HG03139 (cell line): ENCODE measurements around the gene RBM25.

Experiments used
- ATAC-seq: cut with Tn5 transposase; IDR thresholded peaks from one replicate; pipeline ENCODE4 v1.9.1; 2021; ENCODE audit not compliant: unreplicated experiment

The RBM25 gene

DNA sequence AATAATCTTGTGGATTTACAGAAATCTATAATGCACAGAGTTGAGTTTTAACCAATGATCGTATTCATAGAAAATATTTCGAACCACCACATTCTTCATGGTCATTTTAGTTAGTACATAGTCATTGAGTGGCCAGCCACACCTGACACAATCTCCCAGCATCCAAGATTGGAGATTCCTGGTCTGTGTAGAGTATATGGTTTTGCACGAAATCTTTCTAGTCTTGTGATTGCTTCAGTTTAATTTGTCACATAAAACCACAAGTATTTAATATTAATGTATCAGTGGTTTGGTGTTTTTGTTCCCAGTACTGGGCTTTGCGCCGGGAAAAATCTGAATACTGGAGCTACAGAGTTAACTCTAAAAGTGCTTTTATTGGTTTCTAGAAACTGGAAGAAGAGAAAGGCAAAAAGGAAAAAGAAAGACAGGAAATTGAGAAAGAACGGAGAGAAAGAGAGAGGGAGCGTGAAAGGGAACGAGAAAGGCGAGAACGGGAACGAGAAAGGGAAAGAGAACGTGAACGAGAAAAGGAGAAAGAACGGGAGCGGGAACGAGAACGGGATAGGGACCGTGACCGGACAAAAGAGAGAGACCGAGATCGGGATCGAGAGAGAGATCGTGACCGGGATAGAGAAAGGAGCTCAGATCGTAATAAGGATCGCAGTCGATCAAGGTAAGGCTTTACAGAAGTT lies 44.6 kb downstream of the RBM25 start:
- ATAC-seq = no peak

DNA sequence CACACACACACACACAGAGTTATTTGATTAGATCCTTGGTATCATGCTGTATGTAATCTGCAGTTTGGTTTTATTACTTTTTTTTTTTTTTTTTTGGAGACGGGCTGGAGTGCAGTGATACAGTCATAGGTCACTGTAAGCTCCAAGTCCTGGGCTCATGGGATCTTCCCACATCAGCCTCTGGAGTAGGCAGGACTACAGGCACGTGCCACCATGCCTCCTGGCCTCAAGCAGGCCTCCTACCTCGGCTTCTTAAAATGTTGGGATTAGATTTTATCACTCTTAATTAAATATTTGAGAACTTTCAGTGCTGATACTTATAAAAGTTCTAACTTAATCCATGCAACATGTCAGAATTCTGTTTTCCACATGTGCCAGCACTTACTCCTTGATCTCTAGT lies 46.7 kb downstream of the RBM25 start:
- no peak for ATAC-seq

DNA sequence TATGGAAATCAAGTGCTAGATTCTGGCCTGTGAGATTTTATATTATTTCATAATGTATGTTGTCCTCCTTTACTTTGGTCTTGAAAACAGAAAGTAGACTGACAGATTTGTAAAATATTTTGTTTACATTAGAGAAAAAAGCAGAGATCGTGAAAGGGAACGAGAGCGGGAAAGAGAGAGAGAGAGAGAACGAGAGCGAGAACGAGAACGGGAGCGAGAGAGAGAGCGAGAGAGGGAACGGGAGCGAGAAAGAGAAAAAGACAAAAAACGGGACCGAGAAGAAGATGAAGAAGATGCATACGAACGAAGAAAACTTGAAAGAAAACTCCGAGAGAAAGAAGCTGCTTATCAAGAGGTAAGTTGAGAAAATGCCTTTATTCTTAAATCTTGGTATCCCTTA lies 47.4 kb downstream of the RBM25 start:
- ATAC-seq = no peak

DNA sequence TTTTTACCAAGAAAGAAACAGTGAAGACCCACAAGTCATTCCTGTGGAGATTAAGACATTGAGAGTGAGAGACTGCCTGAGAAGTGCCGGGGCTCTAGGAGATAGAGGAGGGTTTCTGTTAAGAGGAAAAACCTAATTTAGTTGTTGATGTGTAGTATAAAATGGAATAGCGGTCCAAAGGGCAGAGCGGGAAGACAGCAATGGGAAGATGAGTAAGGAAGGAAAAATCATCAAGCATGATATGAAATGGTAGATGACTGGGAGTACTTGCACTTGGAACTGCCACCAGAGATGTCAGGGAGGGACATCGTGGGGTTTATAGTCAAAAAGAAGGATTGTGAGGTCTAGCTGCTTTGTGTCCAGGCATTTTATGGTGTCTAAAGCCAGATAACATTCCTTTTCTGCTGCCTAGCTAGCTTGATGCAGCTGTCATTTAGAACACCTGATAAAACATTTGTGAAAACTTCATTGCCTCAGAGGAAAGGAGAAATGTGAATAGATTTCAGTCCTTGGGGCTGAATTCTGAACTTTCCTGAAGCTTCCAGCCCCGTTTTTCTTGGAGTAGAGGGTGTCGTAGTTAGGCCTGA lies 57.8 kb downstream of the RBM25 start:
- no peak for ATAC-seq

DNA sequence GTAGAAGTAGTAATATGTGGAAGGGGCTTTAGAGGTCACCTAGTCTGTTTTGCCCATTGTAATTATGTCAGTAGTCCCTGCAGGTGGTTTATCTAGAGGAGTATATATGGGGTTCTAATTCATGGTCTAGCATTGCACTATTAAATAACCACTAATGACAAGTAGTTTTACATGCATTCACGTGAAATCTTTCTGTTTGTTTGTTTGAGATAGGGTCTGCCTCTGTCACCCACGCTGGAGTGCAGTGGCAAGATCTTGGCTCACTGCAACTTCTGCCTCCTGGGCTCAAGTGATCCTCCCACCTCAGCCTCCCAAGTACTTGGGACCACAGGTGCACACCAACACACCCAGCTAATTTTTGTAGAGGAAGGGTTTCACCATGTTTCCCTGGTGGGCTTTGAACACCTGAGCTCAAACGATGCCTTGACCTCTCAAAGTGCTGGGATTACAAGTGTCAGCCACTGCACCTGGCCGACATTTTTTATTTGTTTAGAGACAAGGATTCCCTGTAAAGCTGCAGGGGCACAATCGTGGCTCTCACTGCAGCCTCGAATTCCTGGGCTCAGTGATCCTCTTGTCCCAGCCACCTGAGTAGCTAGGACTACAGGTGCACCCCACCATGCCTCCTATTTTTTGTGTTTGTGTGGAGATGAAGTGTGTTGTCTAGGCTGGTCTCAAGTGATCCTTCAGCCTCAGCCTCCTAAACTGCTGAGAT lies 66.0 kb downstream of the RBM25 start:
- no peak for ATAC-seq

DNA sequence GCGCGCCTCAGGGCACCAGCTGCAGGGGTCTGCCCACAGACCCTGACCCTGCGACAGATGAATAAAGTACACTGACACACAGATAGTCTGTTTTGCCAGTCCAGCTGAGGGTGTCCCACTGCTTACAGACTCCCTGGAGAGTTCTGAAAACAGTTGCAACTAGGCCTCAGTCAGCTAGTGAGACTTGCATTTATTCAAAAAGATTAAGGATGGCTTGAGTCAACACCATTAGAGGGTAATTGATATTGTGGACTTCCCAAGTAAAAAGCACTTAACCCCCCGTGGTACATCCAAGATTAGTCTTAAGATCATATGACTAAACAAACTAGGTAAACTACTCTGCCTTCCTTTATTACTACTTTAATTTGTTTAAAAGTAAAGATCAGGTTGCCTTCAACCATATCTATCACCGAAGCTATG lies 66.8 kb downstream of the RBM25 start:
- ATAC-seq = no peak

DNA sequence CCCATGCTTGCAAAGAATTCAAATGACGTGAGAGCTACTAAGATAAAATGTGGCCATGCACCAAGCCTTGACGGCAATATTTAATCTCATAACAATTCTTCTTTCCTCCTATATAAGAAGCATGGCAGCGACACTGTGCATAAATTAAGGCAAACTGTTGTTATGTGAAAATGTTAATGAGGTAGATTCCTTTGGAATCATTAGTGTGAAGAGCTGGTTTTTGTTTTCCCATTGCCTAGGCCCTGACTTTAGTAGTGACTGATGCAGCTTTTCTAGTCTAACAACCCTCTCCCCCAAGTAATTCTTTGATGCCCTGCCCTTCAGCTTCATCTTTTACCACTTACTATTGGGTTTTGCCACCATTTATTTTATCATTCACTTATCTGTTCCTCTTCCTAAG lies 67.4 kb downstream of the RBM25 start:
- ATAC-seq = no peak

DNA sequence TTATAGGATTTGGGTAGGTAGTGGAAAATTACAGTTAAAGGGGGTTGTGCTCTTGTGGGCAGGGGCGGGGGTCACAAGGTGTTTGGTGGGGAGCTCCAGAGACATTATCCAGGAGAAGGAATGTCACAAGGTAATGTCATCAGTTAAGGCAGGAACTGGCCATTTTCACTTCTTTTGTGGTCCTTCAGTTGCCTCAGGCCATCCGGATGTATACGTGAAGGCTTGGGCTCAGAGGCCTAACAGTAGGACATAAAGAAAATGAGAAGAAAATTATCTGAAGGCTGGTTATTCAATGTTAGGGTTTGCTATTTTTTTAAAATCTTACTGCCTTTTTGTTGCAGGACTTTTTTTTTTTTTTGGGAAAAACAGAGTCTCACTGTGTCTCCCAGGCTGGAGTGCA lies 75.5 kb downstream of the RBM25 start:
- no peak for ATAC-seq

DNA sequence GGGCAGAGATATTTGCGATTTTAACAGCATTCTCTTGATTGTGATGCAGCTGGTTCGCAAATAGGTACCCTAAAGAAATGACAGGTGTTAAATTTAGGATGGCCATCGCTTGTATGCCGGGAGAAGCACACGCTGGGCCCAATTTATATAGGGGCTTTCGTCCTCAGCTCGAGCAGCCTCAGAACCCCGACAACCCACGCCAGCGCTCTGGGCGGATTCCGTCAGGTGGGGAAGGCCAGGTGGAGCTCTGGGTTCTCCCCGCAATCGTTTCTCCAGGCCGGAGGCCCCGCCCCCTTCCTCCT lies 77.7 kb downstream of the RBM25 start:
- ATAC-seq = no peak

DNA sequence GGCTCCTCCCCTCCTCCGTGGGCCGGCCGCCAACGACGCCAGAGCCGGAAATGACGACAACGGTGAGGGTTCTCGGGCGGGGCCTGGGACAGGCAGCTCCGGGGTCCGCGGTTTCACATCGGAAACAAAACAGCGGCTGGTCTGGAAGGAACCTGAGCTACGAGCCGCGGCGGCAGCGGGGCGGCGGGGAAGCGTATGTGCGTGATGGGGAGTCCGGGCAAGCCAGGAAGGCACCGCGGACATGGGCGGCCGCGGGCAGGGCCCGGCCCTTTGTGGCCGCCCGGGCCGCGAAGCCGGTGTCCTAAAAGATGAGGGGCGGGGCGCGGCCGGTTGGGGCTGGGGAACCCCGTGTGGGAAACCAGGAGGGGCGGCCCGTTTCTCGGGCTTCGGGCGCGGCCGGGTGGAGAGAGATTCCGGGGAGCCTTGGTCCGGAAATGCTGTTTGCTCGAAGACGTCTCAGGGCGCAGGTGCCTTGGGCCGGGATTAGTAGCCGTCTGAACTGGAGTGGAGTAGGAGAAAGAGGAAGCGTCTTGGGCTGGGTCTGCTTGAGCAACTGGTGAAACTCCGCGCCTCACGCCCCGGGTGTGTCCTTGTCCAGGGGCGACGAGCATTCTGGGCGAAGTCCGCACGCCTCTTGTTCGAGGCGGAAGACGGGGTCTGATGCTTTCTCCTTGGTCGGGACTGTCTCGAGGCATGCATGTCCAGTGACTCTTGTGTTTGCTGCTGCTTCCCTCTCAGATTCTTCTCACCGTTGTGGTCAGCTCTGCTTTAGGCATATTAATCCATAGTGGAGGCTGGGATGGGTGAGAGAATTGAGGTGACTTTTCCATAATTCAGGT lies 78.3 kb downstream of the RBM25 start, which contains the start of gene PSEN1:
Gene PSEN1, plus strand, starts transcription at position 121 of the 839 bp plus-strand sequence. CDS start 11,513 bp downstream, outside the sequence.
- ATAC-seq = peak; percentile 90

DNA sequence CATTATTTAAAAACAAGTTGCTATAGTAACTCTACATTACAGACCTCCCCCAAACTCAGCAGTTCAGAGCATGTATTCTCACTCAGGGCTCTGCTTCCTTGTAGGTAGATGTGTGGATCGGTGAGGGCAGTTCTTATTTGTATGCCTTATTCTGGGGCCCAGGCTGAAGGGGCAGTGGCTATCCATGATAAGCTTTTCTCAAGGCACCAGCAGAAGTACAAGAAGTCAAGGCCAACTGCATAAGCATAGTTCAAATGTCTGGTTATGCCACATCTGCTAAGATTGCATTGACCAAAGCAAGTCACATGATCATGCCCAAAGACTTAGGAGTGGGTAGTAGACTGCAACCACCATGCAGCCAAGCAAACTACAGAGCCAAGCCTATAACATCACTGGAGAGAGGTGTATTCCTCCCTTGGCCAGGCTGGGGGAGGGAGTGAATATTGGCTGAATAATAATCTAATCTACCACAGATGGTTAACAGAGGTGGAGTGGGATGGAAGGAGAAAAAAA lies 82.5 kb downstream of the RBM25 start:
- no peak for ATAC-seq

DNA sequence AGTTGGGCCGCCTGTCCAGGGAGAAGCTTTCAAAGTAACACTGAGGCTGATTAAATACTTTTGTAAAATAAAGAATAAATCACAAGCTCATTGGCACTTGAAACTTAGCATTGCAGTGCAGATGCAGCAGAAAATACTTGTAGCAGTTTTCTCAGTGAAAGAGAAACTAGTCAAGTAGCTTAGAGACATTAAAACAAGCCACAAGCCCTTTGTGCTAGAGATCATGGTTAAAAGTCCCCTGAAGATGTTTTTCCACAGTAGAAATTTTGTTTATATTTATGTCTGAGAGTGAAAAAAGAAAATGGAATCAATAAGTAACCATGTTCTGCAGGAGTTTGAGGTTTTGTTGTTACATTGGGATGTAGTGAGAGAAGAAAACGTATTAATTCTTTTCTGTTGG lies 83.9 kb downstream of the RBM25 start:
- ATAC-seq = no peak

DNA sequence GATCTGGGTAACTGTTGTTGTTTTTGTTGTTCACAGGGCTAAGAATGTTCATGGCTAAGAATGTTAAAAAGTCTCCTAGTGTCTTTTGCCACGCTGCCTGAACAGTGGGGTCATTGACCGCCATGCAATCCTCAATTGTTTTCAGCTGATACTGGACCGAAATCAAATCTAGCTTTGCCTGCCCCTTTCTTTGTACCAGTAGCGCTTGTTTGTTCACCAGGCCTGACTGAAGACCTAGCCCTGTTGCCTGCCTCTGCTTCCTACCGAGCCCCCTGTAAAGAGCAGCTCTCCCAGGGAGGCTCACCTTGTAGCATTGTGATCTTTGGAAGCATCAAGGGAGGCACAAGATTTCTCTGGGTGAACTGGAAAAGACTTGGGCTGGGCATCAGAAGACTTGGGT lies 84.7 kb downstream of the RBM25 start:
- no peak for ATAC-seq

DNA sequence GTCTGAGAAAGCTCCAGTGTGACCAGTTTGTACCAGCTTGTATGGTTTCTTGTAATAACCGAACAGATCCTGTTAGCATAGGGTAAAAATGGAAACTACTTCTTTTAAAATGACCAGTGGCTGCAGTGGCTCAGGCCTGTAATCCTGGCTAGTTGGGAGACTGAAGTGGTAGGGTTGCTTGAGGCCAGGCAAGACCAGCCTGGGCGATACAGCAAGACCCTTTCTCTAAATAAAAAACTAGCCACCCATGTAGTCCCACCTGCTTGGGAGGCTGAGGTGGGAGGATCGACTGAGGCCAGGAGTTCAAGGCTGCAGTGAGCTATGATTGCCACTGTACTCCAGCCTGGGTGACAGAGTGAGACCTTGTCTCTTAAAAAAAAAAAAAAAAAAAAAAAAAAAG lies 85.3 kb downstream of the RBM25 start:
- ATAC-seq = no peak

DNA sequence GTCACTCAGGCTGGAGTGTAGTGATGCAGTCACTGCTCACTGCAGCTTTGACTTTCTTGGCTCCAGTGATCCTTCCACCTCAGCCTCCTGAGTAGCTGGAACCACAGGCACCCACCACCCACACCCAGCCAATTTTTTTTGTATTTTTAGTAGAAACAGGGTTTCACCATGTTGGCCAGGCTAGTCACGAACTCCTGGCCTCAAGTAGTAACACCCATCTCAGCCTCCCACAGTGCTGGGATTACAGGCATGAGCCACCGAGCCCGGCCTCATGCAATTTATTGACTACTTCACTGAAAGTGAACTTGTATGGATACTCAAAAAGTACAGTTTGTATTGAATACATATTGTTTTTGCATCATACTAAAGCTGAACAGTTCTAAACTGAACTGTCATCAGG lies 87.0 kb downstream of the RBM25 start:
- no peak for ATAC-seq

DNA sequence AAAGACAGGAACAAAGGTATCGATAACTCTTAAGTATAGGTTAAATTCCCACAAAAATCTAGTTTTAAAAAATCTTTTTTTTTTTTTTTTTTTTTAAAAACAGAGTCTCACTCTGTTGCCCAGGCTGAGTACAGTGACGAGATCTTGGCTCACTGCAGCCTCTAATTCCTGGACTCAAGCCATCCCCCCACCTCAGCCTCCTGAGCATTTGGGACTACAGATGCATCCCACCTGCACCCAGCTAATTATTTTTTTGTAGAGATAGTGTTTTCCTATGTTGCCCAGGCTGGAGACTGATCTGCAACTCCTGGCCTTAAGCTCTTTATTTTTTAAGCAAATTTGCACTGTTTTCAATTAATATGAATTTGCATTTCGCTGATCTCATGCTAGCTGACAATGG lies 87.8 kb downstream of the RBM25 start:
- ATAC-seq = no peak

DNA sequence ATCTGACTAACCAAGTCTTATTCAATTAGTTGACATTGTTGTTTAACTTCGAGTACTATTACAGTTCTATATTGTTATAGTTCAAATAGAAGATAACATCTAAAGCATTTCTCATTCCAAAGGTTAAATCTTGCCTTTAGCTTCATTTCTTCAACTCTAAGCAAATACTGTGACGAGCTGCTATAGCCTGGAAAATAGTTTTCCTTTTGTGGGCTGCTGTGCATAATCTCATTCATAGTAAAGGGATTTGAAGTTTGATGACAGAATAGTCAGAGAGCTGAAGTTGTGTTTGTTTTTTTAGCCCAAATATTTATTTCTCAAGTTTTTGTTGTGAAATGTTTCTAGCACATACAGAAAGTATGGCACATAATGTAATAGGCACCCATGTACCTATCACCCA lies 91.4 kb downstream of the RBM25 start:
- no peak for ATAC-seq

DNA sequence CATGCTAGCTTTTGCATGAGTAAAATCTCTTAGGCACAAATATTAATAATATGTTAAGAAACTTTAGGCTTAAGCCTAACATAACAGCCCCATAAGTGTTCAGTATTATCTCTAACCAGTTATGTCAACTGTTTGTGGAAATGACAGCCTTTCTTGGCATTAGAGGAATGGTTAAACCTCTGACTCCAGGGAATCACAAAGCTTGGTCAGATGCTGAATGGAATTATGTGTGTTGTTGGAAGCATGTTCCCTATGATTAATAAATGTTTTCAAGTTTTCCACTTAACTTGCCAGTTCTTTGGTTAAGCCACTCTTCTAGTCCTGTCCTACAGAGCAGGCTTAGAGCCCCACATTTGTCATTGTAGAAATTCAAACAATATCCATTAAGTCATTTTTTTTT lies 94.9 kb downstream of the RBM25 start:
- no peak for ATAC-seq

DNA sequence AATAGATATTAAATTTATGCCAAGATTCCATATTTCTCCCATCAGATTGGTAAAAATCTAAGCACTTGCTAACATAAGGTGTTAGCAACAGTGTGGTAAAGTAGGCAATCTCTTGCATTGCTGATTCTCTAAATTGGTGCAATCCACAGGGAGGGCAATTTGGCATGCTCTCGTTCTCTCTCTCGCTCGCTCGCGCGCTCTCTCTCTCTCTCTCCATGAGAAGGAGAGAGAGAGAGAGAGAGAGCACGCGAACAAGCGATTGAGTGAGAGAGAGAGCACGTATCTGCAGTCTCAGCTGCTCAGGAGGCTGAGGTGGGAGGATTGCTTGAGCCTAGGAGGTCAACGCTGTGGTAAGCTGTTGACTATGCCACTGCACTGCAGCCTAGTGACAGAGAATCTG lies 103.9 kb downstream of the RBM25 start:
- no peak for ATAC-seq

DNA sequence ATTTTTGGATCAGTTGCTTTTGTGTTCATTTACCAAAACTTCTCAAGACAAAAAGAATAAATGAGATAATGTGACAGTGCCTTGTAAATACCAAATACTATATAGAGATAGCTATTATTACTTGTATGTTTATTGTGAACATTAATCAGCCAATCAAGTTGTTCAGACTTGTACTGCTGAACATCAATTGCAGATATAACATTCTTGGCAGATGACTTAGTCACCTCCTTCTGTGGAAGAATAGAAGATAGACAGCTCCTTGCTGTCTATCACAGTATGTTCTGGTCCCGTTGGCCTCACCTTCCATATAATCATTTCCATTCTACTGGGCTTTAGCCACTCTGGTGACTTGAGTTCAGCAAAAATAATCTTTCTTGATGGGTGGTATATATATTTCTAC lies 108.1 kb downstream of the RBM25 start:
- no peak for ATAC-seq

DNA sequence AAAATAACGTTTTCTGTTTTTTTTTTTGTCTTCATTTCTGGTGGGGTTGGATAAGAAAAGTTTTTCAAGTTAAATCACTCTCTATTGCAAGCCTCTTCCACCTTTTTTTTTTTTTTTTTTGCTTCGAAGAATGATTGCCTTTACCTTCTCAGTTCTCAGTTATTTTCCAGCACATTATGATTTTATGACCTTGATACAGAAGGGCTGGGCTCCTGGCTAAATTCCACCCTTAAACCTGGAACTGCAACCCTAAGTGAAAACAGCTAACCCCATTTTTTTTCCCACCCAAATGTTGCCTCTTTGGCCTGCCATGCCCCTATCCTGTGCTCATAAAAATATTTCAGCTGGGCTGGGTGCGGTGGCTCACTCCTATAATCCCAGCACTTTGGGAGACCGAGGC lies 109.4 kb downstream of the RBM25 start:
- ATAC-seq = no peak
